8988T (cell line): ENCODE data around the gene GUCA2A.
"Not testable (repeated sequence)": the region's sequence is repeated elsewhere in the genome, so short reads cannot be mapped to it uniquely, and the experiment has no call there.

ENCODE experiments used
- DNase-seq: peaks from one replicate; pipeline ENCODE4 v3.0.0; 2011

The GUCA2A gene, protein sequence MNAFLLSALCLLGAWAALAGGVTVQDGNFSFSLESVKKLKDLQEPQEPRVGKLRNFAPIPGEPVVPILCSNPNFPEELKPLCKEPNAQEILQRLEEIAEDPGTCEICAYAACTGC

DNA sequence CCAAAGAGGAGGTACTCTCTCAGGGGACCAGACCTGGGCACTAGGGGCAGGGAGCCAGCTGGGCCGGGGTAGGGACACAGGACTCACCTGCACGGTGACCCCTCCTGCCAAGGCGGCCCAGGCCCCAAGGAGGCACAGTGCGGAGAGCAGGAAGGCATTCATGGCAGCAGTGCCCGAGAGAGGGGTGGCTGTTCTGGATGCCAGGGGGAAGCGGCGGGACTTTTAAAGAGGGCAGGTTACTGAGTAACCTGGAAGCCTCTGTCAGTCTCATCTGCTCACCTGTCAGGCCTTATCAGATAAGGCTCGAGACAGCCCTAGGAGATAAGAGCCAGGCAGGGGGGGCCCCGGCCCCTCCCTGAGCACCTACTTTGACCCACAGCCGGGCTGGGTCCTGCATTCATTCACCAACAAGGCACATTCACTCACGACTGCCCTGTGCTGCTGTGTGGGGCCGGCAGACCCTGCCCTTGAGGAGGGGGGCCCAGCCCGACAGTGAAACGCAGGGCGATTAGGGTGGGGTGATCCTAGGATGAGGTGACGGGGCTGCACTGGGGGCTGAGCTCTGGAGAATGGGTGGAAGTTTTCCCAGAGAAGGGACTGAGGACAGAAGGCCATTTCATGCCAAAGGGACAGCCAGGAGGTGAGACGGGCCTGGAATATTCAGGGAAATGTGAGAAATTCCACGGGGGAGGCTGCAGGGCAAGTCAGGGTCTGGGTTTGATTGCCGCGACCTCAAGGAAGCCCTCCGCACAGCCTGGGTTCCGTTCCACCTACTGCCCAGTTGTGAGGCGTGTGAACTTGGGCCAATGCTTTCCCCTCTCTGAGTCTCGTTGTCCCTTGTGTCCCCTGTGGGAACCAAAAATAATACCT, at the start of gene GUCA2A:
TSS of gene GUCA2A (minus strand) at position 195 of the 870 bp plus-strand sequence. CDS start at position 162, 33 bp downstream.
- DNase-seq = no peak

DNA sequence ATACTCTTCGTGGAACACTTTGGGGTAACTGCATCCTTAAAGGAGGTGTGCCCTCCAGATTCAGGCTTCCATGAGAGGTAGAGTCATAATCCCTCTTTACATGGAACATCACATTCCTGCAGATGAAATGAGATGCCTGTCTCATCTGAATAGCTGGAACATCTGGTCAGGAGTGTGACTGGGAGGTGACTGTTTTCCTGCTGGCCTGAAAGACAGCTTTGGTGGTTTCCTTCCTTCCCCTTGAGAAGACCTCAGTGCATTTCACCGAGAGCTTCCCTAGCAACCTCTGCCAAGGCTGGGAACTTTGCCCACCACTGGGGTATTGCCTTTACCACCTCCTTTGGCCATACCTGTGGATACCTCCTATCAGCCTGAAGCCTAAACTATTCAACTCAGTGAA, 46.7 kb upstream of the GUCA2A start:
- DNase-seq = no peak

DNA sequence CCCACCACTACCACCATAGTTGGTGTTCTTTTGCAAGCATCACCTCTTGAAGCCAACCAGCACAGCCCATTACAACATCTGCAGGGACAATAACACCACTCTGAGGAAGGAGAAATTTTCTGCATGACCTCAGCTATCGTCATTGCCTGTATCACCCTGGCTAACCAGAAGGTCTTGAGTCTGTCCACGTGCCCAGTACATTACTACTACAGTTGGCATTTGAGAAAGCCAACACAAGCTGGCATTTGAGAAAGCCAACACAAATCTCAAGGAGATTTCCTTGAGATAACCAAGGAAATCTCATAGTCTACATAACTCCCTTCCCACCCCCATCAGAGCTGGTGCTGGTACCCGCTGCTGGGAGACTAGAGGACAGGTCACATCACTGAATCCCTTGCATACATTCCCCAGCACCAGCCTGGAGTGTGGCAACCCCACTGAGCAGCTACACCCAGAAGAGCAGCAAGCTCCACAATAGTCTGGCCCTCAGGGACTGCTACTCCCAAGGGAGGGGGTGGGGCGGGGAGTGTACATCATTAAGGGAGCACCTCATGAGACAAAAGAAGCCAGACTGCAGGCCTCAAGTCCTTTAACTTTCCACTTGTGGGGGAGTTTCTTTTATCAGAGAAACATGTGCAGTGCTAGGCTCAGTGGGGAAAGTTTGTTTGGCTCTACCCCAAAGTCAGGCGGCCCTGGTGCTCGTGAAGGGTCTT, 46.0 kb upstream of the GUCA2A start:
- no peak for DNase-seq

DNA sequence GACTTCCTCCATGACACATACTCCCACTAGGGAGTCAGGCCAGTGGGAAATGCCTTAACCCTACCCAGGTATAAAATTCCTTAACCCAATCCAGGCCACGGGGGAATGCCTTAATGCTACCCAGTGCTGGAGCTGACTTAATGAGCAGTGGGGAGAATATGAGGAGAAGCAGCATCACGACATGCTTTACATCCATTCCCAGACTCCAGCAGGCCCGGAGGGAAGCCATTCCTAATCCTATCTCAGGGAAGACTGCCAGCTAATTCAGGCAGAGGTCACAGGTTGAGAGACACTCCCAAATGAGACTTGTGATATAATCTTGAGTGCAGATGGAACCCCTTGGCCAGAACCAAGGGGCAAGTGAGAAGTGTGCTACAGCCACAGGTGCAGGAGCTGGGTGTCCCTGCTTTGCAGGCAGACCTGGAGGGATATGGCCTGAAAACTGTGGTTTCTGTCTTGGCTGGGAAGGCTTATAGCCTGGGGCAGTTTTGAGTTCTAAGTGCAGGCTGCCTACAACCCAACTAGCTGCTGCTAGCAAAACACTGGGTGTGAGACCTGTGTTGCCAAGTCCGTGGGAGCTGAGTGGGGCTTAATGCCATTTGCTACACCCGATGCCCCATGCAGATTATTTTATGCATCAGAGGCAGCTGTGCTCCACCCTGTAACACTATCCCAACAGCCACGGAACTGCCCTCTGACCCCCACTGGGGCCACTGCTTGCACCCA, 45.1 kb upstream of the GUCA2A start:
- DNase-seq = no peak

DNA sequence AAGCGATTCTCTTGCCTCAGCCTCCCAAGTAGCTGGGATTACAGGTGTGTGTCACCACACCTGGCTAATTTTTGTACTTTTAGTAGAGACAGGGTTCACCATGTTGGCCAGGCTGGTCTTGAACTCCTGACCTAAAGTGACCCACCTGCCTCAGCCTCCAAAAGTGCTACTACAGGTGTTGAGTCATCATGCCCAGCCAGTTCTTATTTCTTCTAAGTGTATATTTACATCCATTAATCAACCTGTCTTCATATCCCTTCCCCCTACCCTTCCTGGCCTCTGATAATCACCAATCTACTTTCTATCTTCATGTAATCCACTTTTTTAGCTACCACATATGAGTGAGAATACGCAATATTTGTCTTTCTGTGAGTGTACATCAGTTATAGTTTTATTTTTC, 42.4 kb upstream of the GUCA2A start:
- DNase-seq = not testable (repeated sequence)

DNA sequence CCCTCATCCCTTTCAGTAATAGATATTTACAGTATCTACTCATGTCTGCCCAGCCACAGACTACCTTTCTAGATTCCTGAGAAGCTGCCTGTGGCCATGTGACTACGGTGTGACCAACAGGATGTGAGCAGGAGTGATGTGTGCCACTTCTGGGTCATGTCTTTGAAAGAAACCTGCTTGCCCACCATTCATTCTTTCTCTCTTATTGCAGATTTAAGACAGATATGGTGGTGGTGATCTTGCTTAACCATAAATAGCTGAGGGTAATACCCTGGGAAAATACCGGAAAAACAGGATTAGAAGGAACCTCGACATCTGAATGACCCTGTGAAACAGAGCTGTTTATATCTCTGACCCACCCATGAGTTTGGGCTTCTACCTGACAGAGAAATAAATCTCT, 41.6 kb upstream of the GUCA2A start:
- no peak for DNase-seq

DNA sequence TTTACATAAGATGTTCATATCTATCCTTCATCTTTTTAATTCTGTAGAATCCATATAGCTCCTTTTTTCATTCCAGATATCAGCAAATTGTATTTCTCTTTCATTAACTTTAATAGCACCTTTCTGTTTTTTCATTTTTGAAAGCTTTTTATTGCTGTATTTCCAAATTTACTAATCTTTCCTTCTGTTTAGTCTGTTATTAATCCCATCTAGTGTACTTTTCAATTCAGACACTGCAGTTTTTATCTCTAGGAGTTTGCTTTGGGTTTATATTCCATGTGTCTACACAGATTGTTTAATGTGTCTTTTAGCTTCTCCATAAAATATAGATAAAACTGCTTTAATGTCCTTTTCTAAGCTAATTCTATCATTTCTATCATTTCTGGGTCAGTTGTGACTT, 37.4 kb upstream of the GUCA2A start:
- no peak for DNase-seq

DNA sequence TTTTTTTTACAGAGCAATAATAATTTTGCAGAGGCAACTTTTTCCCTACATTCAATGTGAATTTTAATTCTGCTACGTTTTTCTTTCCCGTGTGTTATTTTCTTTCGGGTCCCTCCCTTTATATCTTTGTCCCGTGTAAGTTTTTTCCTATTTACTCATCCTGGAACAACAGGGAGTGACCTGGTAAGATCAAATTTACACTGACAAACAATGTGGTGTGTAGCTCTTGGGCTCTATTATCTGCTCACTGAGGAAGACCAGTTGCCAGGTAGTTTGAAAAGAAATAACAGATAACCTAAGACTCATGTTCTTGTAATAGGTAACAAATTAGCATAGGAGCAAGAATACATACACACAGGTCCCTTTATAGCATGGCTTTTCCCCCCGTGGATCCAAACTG, 33.7 kb upstream of the GUCA2A start:
- DNase-seq = no peak

DNA sequence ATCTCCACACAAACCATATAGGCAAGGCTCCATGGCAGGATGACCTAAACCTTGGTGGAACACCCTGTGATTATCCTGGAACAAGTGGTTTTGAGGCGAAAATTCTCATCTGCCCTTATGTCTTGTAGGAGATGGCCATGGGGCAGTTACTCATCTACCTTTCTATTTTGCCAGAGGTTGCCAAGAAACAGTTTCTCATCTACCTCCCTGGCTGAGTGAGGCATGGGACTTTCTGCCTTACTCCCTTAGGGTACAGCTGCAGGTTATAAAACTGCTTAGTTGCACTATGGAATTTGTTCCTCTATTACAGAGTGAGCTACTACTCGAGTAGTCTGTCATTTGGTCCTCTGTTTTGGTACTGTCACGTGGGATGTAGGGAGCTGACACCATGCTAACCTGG, 31.3 kb upstream of the GUCA2A start:
- DNase-seq = no peak

DNA sequence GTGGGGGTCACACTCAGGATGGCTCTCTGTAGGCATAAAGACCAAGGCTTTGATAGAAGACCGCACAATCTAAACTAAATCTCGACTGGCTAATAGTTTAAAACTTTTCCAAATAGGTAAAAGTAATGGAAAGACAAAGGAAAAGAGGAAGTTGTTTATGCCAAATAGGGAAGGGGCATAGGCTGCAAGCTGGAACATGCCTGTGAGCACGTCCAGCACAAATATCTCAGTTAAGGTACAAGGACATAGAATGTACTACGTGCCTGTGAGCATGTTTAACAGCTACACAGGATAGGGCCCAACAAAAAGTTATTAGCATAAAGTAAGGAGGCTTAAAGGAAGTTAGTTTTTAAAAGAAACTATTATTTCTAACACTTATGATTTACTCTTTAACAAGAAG, 27.6 kb upstream of the GUCA2A start:
- DNase-seq = no peak

DNA sequence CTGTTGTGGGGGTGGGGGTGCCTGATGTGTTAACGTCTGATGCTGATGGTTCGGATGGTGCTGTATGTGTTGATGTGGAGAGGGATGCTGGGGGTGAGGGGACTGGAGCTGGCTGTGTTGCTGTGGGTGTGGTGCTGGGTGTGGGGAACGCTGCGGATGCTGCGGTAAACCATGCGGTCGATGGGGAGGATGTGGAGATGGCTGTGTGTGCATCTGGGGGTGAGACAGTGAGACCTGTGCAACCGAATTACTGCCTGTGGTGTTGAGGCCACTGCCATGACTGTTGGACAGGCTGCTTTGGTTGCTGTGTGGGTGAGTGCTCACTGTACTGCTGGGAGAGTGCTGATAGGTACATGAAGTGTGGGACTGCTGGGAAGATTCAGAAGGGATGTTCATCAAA, 26.8 kb upstream of the GUCA2A start:
- DNase-seq = no peak

DNA sequence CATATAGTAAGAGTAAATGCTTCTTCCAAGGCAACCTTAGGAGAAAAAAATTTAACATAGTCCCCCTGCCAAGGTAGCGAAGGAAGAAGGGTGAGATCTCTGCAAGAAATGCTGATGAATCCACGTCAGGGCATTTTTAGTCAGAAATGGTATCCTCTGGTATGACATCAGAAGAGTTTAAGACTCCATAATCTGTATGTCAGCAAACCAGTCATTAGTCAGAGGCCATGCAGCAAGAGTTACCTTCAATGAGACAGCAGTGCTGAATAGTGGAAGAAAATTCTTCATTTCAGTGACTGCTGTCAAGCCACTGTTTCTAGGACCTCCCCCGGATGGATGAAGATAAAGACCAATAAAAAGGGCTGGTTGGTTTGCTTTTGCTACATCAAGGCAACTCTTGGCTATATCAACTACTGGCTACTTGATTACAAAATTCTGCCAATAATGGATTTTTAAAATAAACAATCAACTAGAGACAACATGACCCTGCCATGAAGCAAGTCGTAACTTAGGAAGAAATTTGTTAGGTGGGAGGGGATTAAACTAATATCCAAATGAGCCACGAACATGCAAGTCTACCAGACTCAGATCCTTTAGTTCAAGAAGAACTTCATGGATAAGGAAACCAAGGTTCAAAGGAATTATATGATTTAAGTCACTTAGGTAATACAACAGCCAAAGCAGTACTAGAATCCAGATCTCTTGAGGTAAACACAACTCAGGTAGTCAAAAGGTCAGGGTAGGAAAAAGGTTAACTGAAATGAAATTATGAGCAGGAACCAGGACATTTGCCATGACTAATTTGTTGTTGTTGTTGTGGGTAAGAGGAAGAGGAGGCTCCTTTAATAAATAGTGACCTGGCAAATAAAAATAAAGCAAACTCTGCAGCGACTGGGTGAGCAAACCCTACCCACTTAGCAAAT, 25.6 kb upstream of the GUCA2A start:
- no peak for DNase-seq

DNA sequence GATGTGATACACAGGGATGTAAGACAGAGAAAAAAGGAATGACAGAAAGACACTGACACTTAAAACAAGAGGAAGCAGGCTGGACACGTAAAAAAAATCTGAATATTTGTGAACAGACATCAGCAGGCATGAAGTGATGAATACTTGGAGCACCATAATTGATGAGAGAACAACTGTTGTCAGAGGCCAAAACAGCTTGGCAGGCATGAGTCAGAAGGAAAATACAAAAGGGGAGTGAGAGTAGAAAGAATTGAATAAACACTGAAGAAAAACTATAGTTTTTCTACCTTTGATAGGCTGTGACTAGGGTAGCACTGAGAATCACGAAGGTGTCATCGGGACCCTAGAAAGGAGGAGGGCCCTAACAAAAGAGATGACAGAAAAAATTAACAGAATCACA, 21.6 kb upstream of the GUCA2A start:
- no peak for DNase-seq

DNA sequence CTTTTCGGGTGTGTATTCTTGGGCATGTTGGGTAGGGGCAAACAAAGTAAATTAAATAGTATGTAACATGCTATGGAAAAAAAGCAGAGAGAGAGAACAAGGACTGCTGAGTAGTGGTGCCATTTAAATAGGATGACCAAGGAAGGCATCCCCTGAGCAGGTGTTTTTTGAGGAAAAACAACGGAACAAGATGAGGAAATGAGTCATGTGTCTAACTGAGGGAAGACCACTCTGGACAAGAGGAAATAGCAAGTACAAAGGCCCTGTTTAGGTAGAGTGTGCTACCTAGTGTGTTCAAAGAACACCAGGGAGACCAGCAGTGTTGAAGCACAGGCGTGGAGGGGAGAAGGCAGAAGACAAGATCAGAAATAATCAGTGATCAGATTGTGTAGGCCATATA, 20.1 kb upstream of the GUCA2A start:
- no peak for DNase-seq

DNA sequence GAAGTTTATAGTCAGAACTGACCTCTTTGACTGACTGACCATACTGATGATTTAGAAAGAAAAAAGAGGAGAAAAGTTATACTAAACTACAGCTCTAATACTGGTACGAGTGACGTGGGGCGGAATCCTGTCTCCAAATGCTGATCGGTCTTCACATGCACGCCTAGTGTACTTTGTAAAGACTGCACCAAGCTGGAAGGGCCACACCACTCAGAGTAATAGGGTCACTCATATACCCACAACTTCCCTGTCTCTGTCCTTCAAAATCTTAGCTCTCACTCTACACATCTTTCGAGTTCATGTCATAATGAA, 19.4 kb upstream of the GUCA2A start:
- no peak for DNase-seq

DNA sequence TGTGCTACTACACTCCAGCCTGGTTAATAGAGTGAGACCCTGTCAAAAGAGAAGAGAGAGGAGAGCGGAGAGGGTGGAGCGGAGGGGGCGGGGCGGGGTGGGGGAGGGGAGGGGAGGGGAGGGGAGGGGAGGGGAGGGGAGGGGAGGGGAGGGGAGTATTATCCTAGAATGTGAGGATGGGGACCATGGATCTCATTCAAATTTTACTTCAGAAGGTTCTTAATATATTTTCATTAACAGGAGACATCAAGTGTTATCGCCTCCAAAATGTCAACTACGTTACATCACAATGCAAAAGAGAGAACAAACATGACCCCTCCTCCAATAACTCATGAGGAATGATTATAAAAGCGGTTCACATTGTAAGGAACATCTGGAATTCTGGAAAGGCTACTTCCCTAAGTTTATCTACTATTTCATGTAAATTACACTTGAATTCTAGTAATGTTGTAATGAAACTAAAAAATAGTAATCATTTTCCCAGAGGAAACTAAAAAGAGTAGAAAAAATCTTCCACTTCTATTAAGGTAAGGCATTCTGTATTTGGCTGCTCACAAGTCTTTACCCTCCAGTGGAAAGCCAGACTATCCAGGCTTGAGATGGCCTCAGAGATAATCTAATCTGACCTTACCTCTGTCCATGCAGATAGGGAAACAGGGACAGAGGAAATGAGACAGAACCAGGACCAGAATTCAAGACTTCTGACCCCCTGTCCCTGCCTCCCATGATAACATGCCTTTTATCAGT, 18.8 kb upstream of the GUCA2A start:
- DNase-seq = no peak

DNA sequence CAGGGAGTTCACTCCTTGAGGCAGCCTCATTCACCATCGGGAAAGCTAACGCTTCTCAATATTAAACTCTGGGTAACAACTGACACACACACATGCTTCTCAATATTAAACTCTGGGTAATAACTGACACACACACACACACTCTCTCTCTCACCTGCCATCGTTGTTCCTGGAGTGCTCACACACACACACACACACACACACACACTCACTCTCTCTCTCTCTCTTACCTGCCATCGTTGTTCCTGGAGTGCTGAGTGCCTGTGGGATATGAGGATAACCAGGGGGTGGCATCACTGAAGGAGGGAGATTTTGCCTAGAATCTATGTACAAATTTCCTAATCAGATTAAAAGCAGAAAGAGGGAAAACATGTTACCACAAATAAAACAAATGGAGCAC, 17.1 kb upstream of the GUCA2A start:
- no peak for DNase-seq

DNA sequence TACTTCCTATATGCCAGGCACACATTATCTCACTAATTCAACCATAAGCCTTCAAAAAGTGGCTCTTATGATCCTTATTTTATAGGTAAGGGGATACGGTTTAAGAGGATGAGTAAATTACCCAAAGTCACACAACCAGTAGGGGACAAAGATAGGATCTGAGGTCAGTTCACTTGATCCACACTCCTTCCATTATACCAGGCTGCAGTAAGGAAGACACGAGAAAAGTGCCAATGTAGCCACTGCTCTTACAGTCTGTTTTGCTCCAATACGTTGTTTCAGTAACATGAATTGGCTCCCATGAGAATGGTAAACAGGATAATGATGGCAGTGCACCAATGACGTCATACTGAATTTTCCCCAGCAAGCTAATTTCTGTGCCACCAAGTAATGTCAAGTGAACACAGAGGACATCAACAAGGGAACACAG, 15.4 kb upstream of the GUCA2A start:
- DNase-seq = no peak

DNA sequence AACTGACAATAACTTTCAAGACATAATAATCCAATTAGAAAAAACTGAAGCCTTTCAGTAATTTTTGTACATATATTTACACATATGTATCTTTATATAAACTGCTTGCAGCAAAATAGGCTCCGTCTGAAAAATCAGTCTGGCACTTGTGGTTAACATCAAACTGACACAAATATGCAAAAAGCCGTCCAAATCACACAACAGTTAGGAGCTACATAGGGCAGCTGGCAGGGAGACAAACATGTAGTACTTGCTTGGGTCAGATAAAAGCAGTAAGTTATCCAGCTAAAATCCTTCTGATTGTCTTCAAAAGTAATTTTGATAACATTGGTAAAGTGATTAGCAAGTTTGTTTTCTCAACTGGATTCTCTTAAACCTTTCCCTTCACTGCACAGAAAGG, 14.7 kb upstream of the GUCA2A start:
- DNase-seq = no peak

DNA sequence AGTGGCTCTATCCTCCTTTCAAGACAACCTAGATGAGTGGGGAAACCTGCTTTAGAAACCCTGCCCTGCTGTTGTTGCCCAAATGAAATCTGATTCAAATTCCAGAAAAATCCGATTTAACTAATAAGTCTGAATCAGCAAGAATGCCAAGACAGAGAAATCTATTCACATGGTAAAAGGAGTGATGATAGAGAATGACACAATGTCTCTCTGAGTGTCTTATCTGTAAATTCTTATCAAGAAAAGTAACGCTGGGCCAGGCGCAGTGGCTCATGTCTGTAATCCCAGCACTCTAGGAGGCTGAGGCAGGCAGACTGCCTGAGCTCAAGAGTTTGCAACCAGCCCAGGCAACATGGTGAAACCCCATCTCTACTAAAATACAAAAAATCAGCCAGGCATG, 13.7 kb upstream of the GUCA2A start:
- DNase-seq = no peak

DNA sequence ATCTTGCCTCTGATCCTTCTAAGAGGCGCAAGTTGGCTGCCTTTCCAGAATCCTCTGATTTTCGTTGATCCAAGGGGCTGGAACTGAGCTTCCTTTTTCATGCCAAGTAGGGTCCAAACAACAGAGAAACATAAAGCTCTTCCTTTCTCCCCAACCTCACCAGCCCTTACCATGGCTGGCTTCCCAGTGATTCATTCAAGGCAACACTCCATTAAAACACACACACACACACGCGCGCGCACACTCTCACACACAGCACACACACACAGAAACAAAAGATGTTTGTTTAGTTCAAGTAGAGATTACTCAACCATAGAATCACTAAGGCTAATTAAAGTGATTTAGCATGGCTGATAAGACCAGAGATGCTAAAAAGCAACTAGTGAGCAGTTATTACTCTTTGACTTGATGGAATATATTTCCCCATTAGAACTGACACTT, 13.0 kb upstream of the GUCA2A start:
- no peak for DNase-seq
